Measurements from ENCODE around the gene DCUN1D4.

DNA sequence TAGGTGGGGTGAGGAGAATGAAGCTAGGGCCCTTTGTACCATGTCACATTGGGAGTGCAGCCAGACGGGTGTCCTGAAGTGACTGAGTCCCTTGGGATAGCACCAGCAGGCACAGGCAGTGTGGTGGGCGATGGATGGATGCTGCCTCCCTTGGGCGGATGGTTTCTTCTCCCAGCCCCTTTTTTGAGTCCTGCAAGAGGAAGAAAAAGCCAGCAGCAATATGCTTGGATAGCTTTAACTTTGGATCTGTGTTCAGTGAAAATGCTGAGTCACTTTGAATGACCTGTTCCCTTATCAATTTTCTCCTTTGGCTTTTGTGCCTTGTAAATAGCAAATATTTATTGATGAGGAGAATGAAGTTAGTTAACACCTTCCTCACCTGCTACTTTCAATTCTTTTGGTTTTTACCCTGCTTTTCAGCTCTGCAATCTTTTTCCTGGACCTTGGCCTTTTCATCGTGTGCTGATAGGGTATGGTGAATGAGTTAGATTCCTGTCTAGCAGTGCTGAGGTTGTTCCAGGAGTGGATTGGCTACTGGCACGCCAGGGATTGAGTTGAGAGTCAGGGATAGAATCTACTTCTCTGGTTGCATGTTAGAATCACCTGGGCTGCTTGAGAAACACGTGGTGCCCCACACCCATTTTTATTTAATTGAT lies 10.2 kb downstream of the DCUN1D4 start:
- TF ChIP-seq EP300 (IDR thresholded peaks at IDR 0.05; ENCODE audit: borderline replicate concordance) (no peak), RAD21 (IDR thresholded peaks at IDR 0.05; ENCODE audit: low read depth) (no peak), EGR1 (IDR thresholded peaks at IDR 0.05) (no peak), FOXM1 (IDR thresholded peaks at IDR 0.05; ENCODE audit: borderline replicate concordance, low read depth) (no peak), TAF1 (IDR thresholded peaks at IDR 0.05; ENCODE audit: low read depth) (no peak), REST (IDR thresholded peaks at IDR 0.05; ENCODE audit: low read depth) (no peak), NFIC (IDR thresholded peaks at IDR 0.05) (no peak), CEBPB (IDR thresholded peaks at IDR 0.05) (no peak)
- TF ChIP-seq, protein P1, sequence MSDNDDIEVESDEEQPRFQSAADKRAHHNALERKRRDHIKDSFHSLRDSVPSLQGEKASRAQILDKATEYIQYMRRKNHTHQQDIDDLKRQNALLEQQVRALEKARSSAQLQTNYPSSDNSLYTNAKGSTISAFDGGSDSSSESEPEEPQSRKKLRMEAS (IDR thresholded peaks at IDR 0.05): no peak

Measured in Ishikawa (cell line).